ENCODE measurements around the gene C5orf52.

Gene C5orf52

DNA sequence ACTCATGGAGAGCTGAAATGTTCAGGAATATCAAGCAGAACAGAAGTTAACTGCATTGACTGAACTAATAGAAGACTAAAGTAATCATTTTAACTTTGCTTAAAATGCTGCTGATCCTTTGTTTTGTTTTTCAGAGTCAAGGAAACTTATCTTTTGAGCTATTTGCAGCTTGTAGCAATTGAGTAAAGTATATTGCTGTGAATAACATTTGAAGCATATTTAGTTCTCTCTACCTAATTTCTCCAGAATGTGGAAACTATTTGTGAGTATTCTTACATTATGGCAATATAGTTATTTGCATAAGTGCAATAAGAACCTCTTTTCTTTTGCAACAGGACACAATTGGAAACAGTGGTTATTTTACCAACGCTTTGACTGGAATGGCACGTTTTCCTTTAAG is 13.8 kb upstream of the C5orf52 start:
- intact Hi-C loops (cut with DNase I; ENCODE audit: low total_unique reads), result no loop called here
- no peak for DNase-seq
- H3K36me3 ChIP-seq, result peaks cover 0 to 7% (median 0%) of the 10 kb centered on the region in 3 donors
- H3K4me3 ChIP-seq, result no peak overlapping the region
- no peaks in the 10 kb centered on the region for H3K4me1 ChIP-seq
- H3K9me3 ChIP-seq, result peaks cover 3 to 14% (median 5%) of the 10 kb centered on the region in 3 donors
- no peaks in the 10 kb centered on the region for H3K27me3 ChIP-seq
- TF ChIP-seq, protein P1, sequence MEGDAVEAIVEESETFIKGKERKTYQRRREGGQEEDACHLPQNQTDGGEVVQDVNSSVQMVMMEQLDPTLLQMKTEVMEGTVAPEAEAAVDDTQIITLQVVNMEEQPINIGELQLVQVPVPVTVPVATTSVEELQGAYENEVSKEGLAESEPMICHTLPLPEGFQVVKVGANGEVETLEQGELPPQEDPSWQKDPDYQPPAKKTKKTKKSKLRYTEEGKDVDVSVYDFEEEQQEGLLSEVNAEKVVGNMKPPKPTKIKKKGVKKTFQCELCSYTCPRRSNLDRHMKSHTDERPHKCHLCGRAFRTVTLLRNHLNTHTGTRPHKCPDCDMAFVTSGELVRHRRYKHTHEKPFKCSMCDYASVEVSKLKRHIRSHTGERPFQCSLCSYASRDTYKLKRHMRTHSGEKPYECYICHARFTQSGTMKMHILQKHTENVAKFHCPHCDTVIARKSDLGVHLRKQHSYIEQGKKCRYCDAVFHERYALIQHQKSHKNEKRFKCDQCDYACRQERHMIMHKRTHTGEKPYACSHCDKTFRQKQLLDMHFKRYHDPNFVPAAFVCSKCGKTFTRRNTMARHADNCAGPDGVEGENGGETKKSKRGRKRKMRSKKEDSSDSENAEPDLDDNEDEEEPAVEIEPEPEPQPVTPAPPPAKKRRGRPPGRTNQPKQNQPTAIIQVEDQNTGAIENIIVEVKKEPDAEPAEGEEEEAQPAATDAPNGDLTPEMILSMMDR (IDR thresholded peaks at IDR 0.05), result no peak
- no peak overlapping the region for H3K27ac ChIP-seq

DNA sequence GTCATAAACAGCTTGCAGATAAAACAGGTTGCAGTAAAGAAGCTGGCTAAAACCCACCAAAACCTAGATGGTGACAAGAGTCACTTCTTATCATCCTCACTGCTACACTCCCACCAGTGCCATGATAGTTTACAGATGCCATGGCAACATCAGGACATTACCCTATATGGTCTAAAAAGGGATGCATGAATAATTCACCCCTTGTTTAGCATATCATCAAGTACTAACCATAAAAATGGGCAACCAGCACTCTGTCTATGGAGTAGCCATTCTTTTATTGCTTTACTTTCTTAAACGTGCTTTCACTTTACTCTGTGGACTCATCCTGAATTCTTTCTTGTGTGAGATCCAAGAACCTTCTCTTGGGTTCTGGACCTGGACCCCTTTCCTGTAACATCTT is 12.4 kb upstream of the C5orf52 start:
- H3K4me1 ChIP-seq, result no peaks in the 10 kb centered on the region
- peaks cover 0 to 7% (median 0%) of the 10 kb centered on the region in 3 donors for H3K36me3 ChIP-seq
- DNase-seq, result no peak
- H3K27ac ChIP-seq, result no peak overlapping the region
- TF ChIP-seq, protein P1 (IDR thresholded peaks at IDR 0.05), result no peak
- peaks cover 3 to 14% (median 5%) of the 10 kb centered on the region in 3 donors for H3K9me3 ChIP-seq
- no peak overlapping the region for H3K4me3 ChIP-seq
- intact Hi-C loops (cut with DNase I; ENCODE audit: low total_unique reads), result no loop called here
- no peaks in the 10 kb centered on the region for H3K27me3 ChIP-seq

DNA sequence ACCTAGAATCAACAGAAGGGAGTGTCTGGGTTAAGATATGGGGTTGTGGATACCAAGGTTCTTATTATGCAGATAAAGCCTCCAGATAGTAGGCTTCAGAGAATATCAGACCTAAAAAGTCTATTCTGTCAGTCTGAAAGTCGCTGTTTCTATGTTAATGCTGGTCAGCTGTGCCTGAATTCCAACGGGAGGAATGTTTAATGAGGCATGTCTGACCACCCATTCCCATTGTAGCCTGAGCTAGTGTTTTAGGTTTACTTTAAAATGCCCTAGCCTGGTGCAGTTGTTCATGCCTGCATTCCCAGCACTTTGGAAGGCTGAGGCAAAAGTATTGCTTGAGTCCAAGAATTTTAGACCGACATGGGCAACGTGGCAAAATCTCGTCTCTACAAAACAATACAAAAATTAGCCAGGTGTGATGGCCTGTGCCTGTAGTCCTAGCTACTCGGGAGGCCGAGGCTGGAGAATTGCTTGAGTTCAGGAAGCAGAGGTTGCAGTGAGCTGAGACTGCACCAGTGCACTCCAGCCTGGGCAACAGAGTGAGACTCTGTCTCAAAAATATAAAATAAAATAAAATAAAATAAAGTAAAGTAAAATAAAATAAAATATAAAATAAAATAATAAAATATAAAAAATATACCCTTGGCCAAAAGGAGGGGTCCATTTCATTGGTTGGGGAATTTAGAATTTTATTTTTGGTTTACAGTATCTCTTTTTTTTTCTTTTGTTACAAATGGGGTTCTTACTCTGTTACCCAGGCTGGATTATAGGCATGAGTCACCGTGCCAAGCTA is 11.3 kb upstream of the C5orf52 start:
- TF ChIP-seq, protein P1 (IDR thresholded peaks at IDR 0.05), result no peak
- Histone ChIP-seq H3K36me3 (peaks cover 0 to 7% (median 0%) of the 10 kb centered on the region in 3 donors), H3K4me3 (no peak overlapping the region), H3K9me3 (peaks cover 3 to 14% (median 5%) of the 10 kb centered on the region in 3 donors), H3K27me3 (no peaks in the 10 kb centered on the region), H3K27ac (no peak overlapping the region), H3K4me1 (no peaks in the 10 kb centered on the region)
- no peak for DNase-seq
- intact Hi-C loops (cut with DNase I; ENCODE audit: low total_unique reads), result no loop called here

DNA sequence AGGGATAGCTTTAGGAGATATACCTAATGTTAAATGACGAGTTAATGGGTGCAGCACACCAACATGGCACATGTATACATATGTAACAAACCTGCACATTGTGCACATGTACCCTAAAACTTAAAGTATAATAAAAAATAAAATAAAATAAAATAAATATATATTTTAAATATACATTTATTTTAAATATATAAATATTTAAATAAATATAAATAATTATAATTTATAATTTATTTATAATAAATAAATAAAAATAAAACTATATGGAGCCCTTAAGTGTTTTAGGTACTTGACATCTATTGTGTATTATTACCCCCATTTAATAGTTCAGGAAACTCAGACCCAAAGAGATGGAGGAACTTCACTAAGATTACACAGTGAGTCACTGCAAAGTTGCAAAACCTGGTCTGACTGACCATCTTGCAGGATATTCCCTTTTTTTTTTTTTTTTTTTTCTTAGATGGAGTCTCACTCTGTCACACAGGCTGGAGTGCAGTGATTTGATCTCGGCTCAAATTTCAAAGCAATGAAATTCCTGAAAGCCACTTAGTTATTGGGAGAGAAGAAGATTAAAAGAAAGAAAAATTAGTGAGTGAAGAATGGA is 5.8 kb upstream of the C5orf52 start:
- TF ChIP-seq, protein P1 (IDR thresholded peaks at IDR 0.05), result no peak
- Histone ChIP-seq H3K4me3 (no peak overlapping the region), H3K4me1 (peaks cover 0 to 4% (median 0%) of the 10 kb centered on the region in 4 donors), H3K27ac (no peak overlapping the region), H3K36me3 (peaks cover 0 to 7% (median 0%) of the 10 kb centered on the region in 3 donors), H3K27me3 (no peaks in the 10 kb centered on the region), H3K9me3 (no peaks in the 10 kb centered on the region)
- intact Hi-C loops (cut with DNase I; ENCODE audit: low total_unique reads), result no loop called here
- DNase-seq, result no peak

DNA sequence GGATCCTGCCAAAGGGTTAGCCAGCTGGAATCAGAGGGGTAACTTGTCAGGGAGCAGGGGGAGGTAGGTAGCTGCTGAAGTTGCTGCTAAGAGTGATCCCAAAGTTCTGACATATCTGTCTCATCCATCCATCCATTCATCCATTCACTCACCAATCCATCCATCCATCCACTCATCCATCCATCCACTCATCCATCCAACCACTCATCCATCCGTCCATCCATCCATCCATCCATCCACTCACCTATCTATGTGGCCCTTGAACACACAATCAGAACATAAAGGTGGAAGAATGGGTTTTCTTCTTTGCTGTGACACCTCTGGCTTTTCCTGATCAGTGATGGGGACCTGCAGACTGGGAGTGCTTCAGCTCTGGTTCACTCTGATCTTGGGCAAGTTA is 3.0 kb upstream of the C5orf52 start:
- DNase-seq, result no peak
- TF ChIP-seq, protein P1 (IDR thresholded peaks at IDR 0.05), result no peak
- H3K36me3 ChIP-seq, result no peaks in the 10 kb centered on the region
- peaks cover 0 to 5% of the 10 kb centered on the region in 2 donors for H3K27me3 ChIP-seq
- no peak overlapping the region for H3K27ac ChIP-seq
- H3K4me3 ChIP-seq, result no peak overlapping the region
- peaks cover 0 to 16% (median 4%) of the 10 kb centered on the region in 4 donors for H3K4me1 ChIP-seq
- no peaks in the 10 kb centered on the region for H3K9me3 ChIP-seq
- intact Hi-C loops (cut with DNase I; ENCODE audit: low total_unique reads), result no loop called here

All from tibial artery (tissue), 4 donors.